PC-9 (cell line): Measurements from ENCODE around the gene CMSS1.

Source experiments
- CTCF ChIP-seq: fragments of 200-600 bp; sonication (generic); conservative IDR thresholded peaks from 2 replicates; pipeline ENCODE4 v1.6.1; 2017; ENCODE audit warnings: mixed run types, antibody characterized with exemption, mild to moderate bottlenecking, moderate library complexity
- EZH2 ChIP-seq: fragments of 200-600 bp; sonication (generic); IDR thresholded peaks from 2 replicates; pipeline ENCODE4 v1.8.0; 2017; ENCODE audit warnings: antibody characterized with exemption, low read depth

- no peak for TF ChIP-seq CTCF
- no peak for TF ChIP-seq EZH2
These were observed 256.1 kb downstream of the CMSS1 start for GRCh38 chr3:100073714-100074307.
